GM23338 (cell line): ENCODE data around the gene S1PR2. TPM values are rescaled to one million over a fixed set of nuclear protein-coding genes. Genes with fewer than 3 reads are reported as not detected.

ENCODE experiments used
- ATAC-seq: fragments of 200-7000 bp; cut with Tn5 transposase; 3 replicates; pipeline ENCODE4 v1.9.1; 2020
- DNase-seq: peaks from one replicate; pipeline ENCODE4 v3.0.0-alpha.2; 2015; ENCODE audit warnings: low spot score
- H2AFZ ChIP-seq: fragments of 200-600 bp; sonication (generic); 2 replicates; pipeline ENCODE4 v1.8.0; 2016; ENCODE audit warnings: antibody characterized with exemption, mild to moderate bottlenecking, moderate library complexity
- H3F3A ChIP-seq: fragments of 200-600 bp; sonication (generic); replicated peaks from 2 replicates; pipeline ENCODE4 v1.8.0; 2017; ENCODE audit warnings: antibody characterized with exemption, mixed run types, low read depth
- H3K27ac ChIP-seq: fragments of 200-600 bp; sonication (generic); 2 replicates; pipeline ENCODE4 v1.6.1; 2016; ENCODE audit warnings: low read depth
- H3K27me3 ChIP-seq: fragments of 200-600 bp; sonication (generic); 2 replicates; pipeline ENCODE4 v1.8.0; 2016; ENCODE audit warnings: mild to moderate bottlenecking, mixed run types, moderate library complexity; ENCODE audit not compliant: insufficient read depth
- H3K36me3 ChIP-seq: fragments of 200-600 bp; sonication (generic); 2 replicates; pipeline ENCODE4 v1.8.0; 2016; ENCODE audit warnings: mild to moderate bottlenecking; ENCODE audit not compliant: insufficient read depth
- H3K4me1 ChIP-seq: fragments of 200-600 bp; sonication (generic); 2 replicates; pipeline ENCODE4 v1.8.0; 2016; ENCODE audit warnings: mild to moderate bottlenecking, moderate library complexity; ENCODE audit not compliant: insufficient read depth
- H3K4me2 ChIP-seq: fragments of 200-600 bp; sonication (generic); 2 replicates; pipeline ENCODE4 v1.7.1; 2017; ENCODE audit warnings: mixed run types
- H3K4me3 ChIP-seq: fragments of 200-600 bp; sonication (generic); 2 replicates; pipeline ENCODE4 v1.6.1; 2016; ENCODE audit warnings: mixed run types
- H3K79me2 ChIP-seq: fragments of 200-600 bp; sonication (generic); replicated peaks from 2 replicates; pipeline ENCODE4 v1.8.0; 2017; ENCODE audit warnings: mild to moderate bottlenecking; ENCODE audit not compliant: insufficient read depth
- H3K9me2 ChIP-seq: fragments of 200-600 bp; sonication (generic); 2 replicates; pipeline ENCODE4 v1.8.0; 2017; ENCODE audit not compliant: insufficient read depth
- H4K20me1 ChIP-seq: fragments of 200-600 bp; sonication (generic); replicated peaks from 2 replicates; pipeline ENCODE4 v1.8.0; 2017; ENCODE audit warnings: mild to moderate bottlenecking; ENCODE audit not compliant: insufficient read depth
- H3K27ac Mint-ChIP-seq: 2 replicates; pipeline ENCODE4 v1.8.0; 2020; ENCODE audit warnings: inconsistent platforms, mild to moderate bottlenecking, moderate library complexity, mixed read lengths
- H3K27me3 Mint-ChIP-seq: 3 replicates; pipeline ENCODE4 v1.8.0; 2022; ENCODE audit warnings: low read depth, mild to moderate bottlenecking, moderate library complexity, mixed read lengths, inconsistent platforms; ENCODE audit not compliant: insufficient read depth, poor library complexity
- H3K36me3 Mint-ChIP-seq: 3 replicates; pipeline ENCODE4 v1.8.0; 2021; ENCODE audit warnings: low read depth, mild to moderate bottlenecking, inconsistent platforms, moderate library complexity, mixed read lengths
- H3K4me1 Mint-ChIP-seq: 3 replicates; pipeline ENCODE4 v1.8.0; 2020; ENCODE audit warnings: mild to moderate bottlenecking, inconsistent platforms, mixed read lengths
- H3K4me3 Mint-ChIP-seq: 3 replicates; pipeline ENCODE4 v1.8.0; 2021; ENCODE audit warnings: moderate library complexity, mild to moderate bottlenecking, inconsistent platforms, mixed read lengths
- H3K9me3 Mint-ChIP-seq: 3 replicates; pipeline ENCODE4 v1.8.0; 2020; ENCODE audit warnings: moderate library complexity, mild to moderate bottlenecking, inconsistent platforms, mixed read lengths
- CREB1 ChIP-seq: fragments of 250-450 bp; sonication (Bioruptor Pico); IDR thresholded peaks from 2 replicates; pipeline ENCODE4 v1.5.0; 2020; ENCODE audit warnings: low read depth, mild to moderate bottlenecking, moderate library complexity
- EZH2 ChIP-seq: fragments of 200-600 bp; sonication (generic); IDR thresholded peaks from one replicate; pipeline ENCODE4 v1.8.0; 2017; ENCODE audit warnings: antibody characterized with exemption, mild to moderate bottlenecking, low read depth; ENCODE audit not compliant: unreplicated experiment
- EZH2phosphoT487 ChIP-seq: fragments of 200-600 bp; sonication (generic); IDR thresholded peaks from one replicate; pipeline ENCODE4 v1.8.1; 2018; ENCODE audit warnings: antibody characterized with exemption; ENCODE audit not compliant: unreplicated experiment
- NANOG ChIP-seq: IDR thresholded peaks from 2 replicates; pipeline ENCODE4 v1.6.1; 2016; ENCODE audit warnings: antibody characterized with exemption, borderline replicate concordance
- POLR2AphosphoS5 ChIP-seq: IDR thresholded peaks from 2 replicates; pipeline ENCODE4 v1.6.1; 2016; ENCODE audit warnings: antibody characterized with exemption, low read depth
- STAT1 ChIP-seq: IDR thresholded peaks from one replicate; pipeline ENCODE4 v1.6.1; 2016; ENCODE audit warnings: antibody characterized with exemption; ENCODE audit not compliant: unreplicated experiment
- polyA plus RNA-seq: library from polyadenylated mRNA; unstranded; fragments of >200 nt; fragmentation: Nextera tagmentation; extraction: Ambion mirVana; gene quantifications from 2 replicates; pipeline ENCODE4 v1.2.1, GENCODE V29; 2016
- total RNA-seq: library from RNA; depleted of rRNA; stranded (reverse); fragments of >200 nt; shearing (Covaris generic); gene quantifications from 2 replicates; pipeline ENCODE4 v1.2.3, GENCODE V29; 2014
- TF ChIP-seq, protein P1 (sequence below), 2 experiments: fragments of 200-600 bp in 1 of 2; sonication (generic) in 1 of 2; conservative IDR thresholded peaks; 2 replicates each; pipeline versions ENCODE4 v1.5.1 to v1.6.1; 2016 to 2017; ENCODE audit warnings: antibody characterized with exemption in 2 of 2, low read depth in 2 of 2, mild to moderate bottlenecking in 2 of 2, moderate library complexity in 1 of 2
- TF ChIP-seq, protein P2 (sequence below): fragments of 250-450 bp; sonication (Bioruptor Pico); IDR thresholded peaks from 2 replicates; pipeline ENCODE4 v1.5.0; 2020; ENCODE audit warnings: mild to moderate bottlenecking, moderate library complexity
- TF ChIP-seq, protein P3 (sequence below): IDR thresholded peaks from 2 replicates; pipeline ENCODE4 v1.6.1; 2016; ENCODE audit warnings: antibody characterized with exemption

The S1PR2 gene
- total and polyA plus RNA-seq, 2 experiments from 2014 or later, result 9.2 to 13.9 TPM

DNA sequence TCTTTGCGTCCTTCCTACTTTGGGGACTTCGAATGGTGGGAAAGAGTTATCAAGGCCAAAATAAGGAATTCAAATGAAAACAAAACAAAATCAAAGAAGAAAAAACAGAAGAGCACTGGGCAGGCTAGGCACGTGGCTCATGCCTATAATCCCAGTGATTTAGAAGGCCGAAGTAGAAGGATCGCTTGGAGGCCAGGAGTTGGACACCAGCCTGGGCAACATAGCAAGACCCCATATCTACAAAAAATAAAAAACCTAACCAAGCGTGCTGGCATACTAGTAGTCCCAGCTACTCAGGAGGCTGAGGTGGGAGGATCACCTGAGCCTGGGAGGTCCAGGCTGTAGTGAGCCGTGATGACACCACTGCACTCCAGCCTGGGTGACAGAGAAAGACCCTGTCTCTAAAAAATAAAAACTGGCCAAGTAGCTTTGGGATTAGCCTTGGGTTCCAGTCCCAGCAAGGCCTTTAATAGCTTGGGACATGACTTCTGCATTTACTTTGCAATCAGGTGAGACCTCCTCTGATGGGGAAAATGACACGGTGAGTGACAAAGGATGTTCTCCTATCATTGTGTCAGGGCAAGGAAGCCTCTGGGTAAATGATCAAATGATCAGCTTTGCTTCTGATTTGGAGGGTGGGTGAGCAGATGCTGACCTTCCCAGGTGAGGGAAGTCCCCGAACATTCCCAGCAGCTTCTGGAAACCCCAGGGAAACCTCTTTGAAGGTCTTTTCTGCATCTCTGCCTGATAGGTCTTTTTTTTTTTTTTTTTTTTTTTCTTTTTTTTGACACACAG lies 46.9 kb upstream of the S1PR2 start (continued):
- no peak for TF ChIP-seq NANOG
- TF ChIP-seq, protein P1, sequence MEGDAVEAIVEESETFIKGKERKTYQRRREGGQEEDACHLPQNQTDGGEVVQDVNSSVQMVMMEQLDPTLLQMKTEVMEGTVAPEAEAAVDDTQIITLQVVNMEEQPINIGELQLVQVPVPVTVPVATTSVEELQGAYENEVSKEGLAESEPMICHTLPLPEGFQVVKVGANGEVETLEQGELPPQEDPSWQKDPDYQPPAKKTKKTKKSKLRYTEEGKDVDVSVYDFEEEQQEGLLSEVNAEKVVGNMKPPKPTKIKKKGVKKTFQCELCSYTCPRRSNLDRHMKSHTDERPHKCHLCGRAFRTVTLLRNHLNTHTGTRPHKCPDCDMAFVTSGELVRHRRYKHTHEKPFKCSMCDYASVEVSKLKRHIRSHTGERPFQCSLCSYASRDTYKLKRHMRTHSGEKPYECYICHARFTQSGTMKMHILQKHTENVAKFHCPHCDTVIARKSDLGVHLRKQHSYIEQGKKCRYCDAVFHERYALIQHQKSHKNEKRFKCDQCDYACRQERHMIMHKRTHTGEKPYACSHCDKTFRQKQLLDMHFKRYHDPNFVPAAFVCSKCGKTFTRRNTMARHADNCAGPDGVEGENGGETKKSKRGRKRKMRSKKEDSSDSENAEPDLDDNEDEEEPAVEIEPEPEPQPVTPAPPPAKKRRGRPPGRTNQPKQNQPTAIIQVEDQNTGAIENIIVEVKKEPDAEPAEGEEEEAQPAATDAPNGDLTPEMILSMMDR (conservative IDR thresholded peaks at IDR 0.05; ENCODE audit: low read depth in 2 of 2), result no peak
- no peak for TF ChIP-seq POLR2AphosphoS5
- no peak for TF ChIP-seq EZH2
- no peak for TF ChIP-seq EZH2phosphoT487

DNA sequence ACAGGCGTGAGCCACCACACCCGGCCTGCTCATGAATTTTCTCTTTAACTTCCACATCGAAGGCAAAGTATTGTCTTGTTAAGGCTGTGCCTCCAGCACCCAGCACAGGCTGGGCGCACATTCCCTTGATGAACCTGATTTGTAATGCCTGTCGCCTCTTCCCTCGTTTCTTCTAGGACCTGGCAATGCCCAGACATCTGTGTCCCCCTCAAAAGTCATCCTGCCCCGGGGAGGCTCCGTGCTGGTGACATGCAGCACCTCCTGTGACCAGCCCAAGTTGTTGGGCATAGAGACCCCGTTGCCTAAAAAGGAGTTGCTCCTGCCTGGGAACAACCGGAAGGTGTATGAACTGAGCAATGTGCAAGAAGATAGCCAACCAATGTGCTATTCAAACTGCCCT lies 43.5 kb upstream of the S1PR2 start:
- no peaks in the 10 kb centered on the region for H3K79me2 ChIP-seq
- no peak overlapping the region for H2AFZ ChIP-seq
- no peak overlapping the region for H3K4me3 Mint-ChIP-seq
- DNase-seq, result no peak
- H3K9me3 Mint-ChIP-seq, result no peaks in the 10 kb centered on the region
- H3F3A ChIP-seq, result peaks cover 13% of the 10 kb centered on the region; the same call in 1 of the 2 replicates
- H3K27ac Mint-ChIP-seq, result no peak overlapping the region
- H3K4me1 Mint-ChIP-seq, result peaks cover 4% of the 10 kb centered on the region; the same call in 2 of the 3 replicates
- H4K20me1 ChIP-seq, result peaks cover 6% of the 10 kb centered on the region; the same call in 1 of the 2 replicates
- peaks cover 30% of the 10 kb centered on the region for H3K27me3 Mint-ChIP-seq
- H3K36me3 Mint-ChIP-seq, result peaks cover 4% of the 10 kb centered on the region; the same call in 1 of the 3 replicates
- peaks cover 34% of the 10 kb centered on the region for H3K27me3 ChIP-seq
- no peak for TF ChIP-seq EZH2
- TF ChIP-seq, protein P2, sequence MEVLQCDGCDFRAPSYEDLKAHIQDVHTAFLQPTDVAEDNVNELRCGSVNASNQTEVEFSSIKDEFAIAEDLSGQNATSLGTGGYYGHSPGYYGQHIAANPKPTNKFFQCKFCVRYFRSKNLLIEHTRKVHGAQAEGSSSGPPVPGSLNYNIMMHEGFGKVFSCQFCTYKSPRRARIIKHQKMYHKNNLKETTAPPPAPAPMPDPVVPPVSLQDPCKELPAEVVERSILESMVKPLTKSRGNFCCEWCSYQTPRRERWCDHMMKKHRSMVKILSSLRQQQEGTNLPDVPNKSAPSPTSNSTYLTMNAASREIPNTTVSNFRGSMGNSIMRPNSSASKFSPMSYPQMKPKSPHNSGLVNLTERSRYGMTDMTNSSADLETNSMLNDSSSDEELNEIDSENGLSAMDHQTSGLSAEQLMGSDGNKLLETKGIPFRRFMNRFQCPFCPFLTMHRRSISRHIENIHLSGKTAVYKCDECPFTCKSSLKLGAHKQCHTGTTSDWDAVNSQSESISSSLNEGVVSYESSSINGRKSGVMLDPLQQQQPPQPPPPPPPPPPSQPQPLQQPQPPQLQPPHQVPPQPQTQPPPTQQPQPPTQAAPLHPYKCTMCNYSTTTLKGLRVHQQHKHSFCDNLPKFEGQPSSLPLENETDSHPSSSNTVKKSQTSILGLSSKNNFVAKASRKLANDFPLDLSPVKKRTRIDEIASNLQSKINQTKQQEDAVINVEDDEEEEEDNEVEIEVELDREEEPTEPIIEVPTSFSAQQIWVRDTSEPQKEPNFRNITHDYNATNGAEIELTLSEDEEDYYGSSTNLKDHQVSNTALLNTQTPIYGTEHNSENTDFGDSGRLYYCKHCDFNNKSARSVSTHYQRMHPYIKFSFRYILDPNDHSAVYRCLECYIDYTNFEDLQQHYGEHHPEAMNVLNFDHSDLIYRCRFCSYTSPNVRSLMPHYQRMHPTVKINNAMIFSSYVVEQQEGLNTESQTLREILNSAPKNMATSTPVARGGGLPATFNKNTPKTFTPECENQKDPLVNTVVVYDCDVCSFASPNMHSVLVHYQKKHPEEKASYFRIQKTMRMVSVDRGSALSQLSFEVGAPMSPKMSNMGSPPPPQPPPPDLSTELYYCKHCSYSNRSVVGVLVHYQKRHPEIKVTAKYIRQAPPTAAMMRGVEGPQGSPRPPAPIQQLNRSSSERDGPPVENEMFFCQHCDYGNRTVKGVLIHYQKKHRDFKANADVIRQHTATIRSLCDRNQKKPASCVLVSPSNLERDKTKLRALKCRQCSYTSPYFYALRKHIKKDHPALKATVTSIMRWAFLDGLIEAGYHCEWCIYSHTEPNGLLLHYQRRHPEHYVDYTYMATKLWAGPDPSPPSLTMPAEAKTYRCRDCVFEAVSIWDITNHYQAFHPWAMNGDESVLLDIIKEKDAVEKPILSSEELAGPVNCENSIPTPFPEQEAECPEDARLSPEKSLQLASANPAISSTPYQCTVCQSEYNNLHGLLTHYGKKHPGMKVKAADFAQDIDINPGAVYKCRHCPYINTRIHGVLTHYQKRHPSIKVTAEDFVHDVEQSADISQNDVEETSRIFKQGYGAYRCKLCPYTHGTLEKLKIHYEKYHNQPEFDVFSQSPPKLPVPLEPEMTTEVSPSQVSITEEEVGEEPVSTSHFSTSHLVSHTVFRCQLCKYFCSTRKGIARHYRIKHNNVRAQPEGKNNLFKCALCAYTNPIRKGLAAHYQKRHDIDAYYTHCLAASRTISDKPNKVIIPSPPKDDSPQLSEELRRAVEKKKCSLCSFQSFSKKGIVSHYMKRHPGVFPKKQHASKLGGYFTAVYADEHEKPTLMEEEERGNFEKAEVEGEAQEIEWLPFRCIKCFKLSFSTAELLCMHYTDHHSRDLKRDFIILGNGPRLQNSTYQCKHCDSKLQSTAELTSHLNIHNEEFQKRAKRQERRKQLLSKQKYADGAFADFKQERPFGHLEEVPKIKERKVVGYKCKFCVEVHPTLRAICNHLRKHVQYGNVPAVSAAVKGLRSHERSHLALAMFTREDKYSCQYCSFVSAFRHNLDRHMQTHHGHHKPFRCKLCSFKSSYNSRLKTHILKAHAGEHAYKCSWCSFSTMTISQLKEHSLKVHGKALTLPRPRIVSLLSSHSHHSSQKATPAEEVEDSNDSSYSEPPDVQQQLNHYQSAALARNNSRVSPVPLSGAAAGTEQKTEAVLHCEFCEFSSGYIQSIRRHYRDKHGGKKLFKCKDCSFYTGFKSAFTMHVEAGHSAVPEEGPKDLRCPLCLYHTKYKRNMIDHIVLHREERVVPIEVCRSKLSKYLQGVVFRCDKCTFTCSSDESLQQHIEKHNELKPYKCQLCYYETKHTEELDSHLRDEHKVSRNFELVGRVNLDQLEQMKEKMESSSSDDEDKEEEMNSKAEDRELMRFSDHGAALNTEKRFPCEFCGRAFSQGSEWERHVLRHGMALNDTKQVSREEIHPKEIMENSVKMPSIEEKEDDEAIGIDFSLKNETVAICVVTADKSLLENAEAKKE, result no peak
- no peak for TF ChIP-seq NANOG
- TF ChIP-seq EZH2phosphoT487, result no peak
- TF ChIP-seq STAT1, result no peak
- no peak for TF ChIP-seq CREB1 (CRISPR knock-in tag)
- no peak for TF ChIP-seq POLR2AphosphoS5
- TF ChIP-seq, protein P3, sequence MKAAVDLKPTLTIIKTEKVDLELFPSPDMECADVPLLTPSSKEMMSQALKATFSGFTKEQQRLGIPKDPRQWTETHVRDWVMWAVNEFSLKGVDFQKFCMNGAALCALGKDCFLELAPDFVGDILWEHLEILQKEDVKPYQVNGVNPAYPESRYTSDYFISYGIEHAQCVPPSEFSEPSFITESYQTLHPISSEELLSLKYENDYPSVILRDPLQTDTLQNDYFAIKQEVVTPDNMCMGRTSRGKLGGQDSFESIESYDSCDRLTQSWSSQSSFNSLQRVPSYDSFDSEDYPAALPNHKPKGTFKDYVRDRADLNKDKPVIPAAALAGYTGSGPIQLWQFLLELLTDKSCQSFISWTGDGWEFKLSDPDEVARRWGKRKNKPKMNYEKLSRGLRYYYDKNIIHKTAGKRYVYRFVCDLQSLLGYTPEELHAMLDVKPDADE, result no peak
- peaks cover 4% of the 10 kb centered on the region; the same call in 1 of the 2 replicates for H3K4me1 ChIP-seq
- ATAC-seq, result no peak
- no peak overlapping the region for H3K4me3 ChIP-seq
- no peak overlapping the region for H3K4me2 ChIP-seq
- no peak overlapping the region for H3K27ac ChIP-seq
- H3K9me2 ChIP-seq, result no peaks in the 10 kb centered on the region
- no peaks in the 10 kb centered on the region for H3K36me3 ChIP-seq
